Psoas muscle (tissue), 8 donors: ENCODE results near the gene USP46. TPM values are rescaled to one million over a fixed set of nuclear protein-coding genes. Genes with fewer than 3 reads are reported as not detected.

Experiments used
- ATAC-seq, 4 donors: fragments of 200-7000 bp; cut with Tn5 transposase; one replicate each; pipeline ENCODE4 v1.9.1; 2020; ENCODE audit warnings: moderate library complexity in 3 of 4, mild to moderate bottlenecking in 2 of 4
- DNase-seq, 2 donors: peaks; one replicate each; pipeline ENCODE4 v3.0.0-alpha.2; 2020
- H3K27ac ChIP-seq: fragments of 200-600 bp; one replicate; pipeline ENCODE4 v1.8.0; 2022
- H3K27me3 ChIP-seq, 3 donors: fragments of 200-600 bp in 1 of 3; one replicate each; pipeline versions ENCODE4 v1.6.1 to v1.8.0; 2013 to 2022; ENCODE audit warnings: low read length in 2 of 3, mild to moderate bottlenecking in 2 of 3, moderate library complexity in 1 of 3; ENCODE audit not compliant: insufficient read depth in 3 of 3
- H3K36me3 ChIP-seq, 2 donors: fragments of 200-600 bp in 1 of 2; one replicate each; pipeline versions ENCODE4 v1.6.1 to v1.8.0; 2013 to 2022; ENCODE audit warnings: low read depth in 1 of 2, mild to moderate bottlenecking in 1 of 2, moderate library complexity in 1 of 2; ENCODE audit not compliant: insufficient read depth in 1 of 2
- H3K4me1 ChIP-seq: fragments of 200-600 bp; one replicate; pipeline ENCODE4 v1.8.0; 2022
- H3K4me3 ChIP-seq: fragments of 200-600 bp; one replicate; pipeline ENCODE4 v1.8.0; 2022; ENCODE audit warnings: mild to moderate bottlenecking
- H3K9me3 ChIP-seq: fragments of 200-600 bp; one replicate; pipeline ENCODE4 v1.8.0; 2022
- CTCF ChIP-seq: fragments of 200-600 bp; IDR thresholded peaks from one replicate; pipeline ENCODE4 v1.8.0; 2022; ENCODE audit warnings: antibody characterized with exemption
- WGBS, 3 donors: extraction: QIAGEN DNeasy Blood & Tissue Kit; methylation state at CpG; one replicate each; pipeline versions ENCODE4 v1.1.6 to v1.1.7; 2013; 5-methylcytosine and 5-hydroxymethylcytosine counted together
- intact Hi-C, 2 donors: fragments of 100-400 bp; cut with DNase I; formaldehyde crosslinking; loops; one replicate each; pipeline versions ENCODE4 v1.11.0 to v1.14.2; 2022
- polyA plus RNA-seq, 3 donors: library from polyadenylated mRNA; stranded (reverse); fragments of 200-250 nt; gene quantifications; one replicate each; pipeline ENCODE4 v1.2.3, GENCODE V29; 2013
- total RNA-seq, 4 donors: library from RNA; stranded (reverse); fragmentation: NEBNext Ultra II Directional in 2 of 4; extraction: Animal tissue kit (Norgen Biotek cat#: 25700) in 2 of 4; gene quantifications; one replicate each; pipeline versions ENCODE4 v1.2.1 to v1.2.4, GENCODE V29; 2021 to 2023
- donor health status: healthy with polysubstance abuse.
- donor health status: DM: no; HTN: no; CAD: no; lungs with moderate emphysema.
- donor health status: Bipolar disorder and iron deficiency.
- donor health status: healthy.
- donor health status: DM: yes; HTN: yes; CAD: no.
- donor health status: DM: no; HTN: no; CAD: no.
- donor health status: DM: no; HTN: no; CAD: no.
- donor health status: DM: yes; HTN: yes; CAD: no.

Gene USP46
- total and polyA plus RNA-seq, 7 donors = 3.0 to 28.2 (median 13.0) TPM

- WGBS, 3 donors = 80 to 93% (median 93%) methylated on average over 2 of the region's 2 CpGs
- no peak for TF ChIP-seq CTCF
- intact Hi-C loops = no loop called here
- no peak overlapping the region for H3K4me3 ChIP-seq
- ATAC-seq (no peak), DNase-seq (no peak)
- no peaks in the 10 kb centered on the region for H3K9me3 ChIP-seq
- H3K27me3 ChIP-seq = no peaks in the 10 kb centered on the region
- H3K36me3 ChIP-seq = no peaks in the 10 kb centered on the region
- peaks cover 27% of the 10 kb centered on the region for H3K4me1 ChIP-seq
- H3K27ac ChIP-seq = no peak overlapping the region
These were observed 12.4 kb downstream of the USP46 start for GRCh38 chr4:52646741-52647140.

DNA sequence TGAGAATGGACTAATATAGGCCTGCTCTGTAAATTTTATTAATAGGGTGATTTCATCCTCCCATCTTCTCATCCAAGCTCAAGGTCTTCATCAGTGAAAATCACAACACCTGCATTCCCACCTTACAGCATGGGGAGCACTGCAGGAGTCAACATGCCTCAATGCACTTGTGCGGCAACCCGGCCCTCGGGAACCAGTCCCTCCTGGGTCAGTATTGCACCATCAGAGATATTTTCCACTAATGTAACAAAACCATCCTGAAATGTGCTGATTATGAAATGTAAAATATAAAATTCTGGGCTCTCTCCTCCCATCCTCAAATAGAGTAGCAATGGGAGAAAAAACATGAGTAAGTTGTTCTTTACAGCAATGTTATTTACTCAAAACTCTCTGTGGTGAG lies 13.0 kb downstream of the USP46 start:
- Histone ChIP-seq H3K9me3 (no peaks in the 10 kb centered on the region), H3K36me3 (no peaks in the 10 kb centered on the region), H3K27me3 (no peaks in the 10 kb centered on the region), H3K4me3 (no peak overlapping the region), H3K4me1 (peaks cover 34% of the 10 kb centered on the region), H3K27ac (no peak overlapping the region)
- no peak for TF ChIP-seq CTCF
- intact Hi-C loops = no loop called here
- DNase-seq = no peak
- no peak for ATAC-seq
- 90 to 94% (median 91%) methylated on average over 3 of the region's 3 CpGs for WGBS, 3 donors

DNA sequence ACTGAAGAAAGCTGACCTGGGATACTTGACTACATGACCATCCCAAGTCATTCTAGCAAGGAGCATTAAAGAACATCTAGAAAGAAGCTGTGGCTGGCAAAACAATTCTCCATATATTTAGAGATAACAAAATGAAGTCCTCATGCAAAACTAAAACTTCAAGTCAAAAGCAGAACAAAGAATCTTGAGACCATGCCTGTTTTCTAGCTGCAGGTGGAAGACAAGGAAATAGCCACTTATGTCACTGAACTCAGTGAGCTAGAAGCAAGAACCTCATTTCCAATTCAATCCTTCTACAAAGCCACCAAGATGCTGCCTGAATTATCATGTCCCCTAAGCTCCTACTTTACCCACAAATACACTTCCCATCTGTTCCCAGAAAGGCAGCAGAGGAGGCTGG lies 13.8 kb downstream of the USP46 start:
- Histone ChIP-seq H3K36me3 (no peaks in the 10 kb centered on the region), H3K27ac (no peak overlapping the region), H3K4me3 (no peak overlapping the region), H3K27me3 (no peaks in the 10 kb centered on the region), H3K4me1 (peaks cover 41% of the 10 kb centered on the region), H3K9me3 (no peaks in the 10 kb centered on the region)
- ATAC-seq = no peak
- intact Hi-C loops = no loop called here
- no peak for DNase-seq
- no peak for TF ChIP-seq CTCF

DNA sequence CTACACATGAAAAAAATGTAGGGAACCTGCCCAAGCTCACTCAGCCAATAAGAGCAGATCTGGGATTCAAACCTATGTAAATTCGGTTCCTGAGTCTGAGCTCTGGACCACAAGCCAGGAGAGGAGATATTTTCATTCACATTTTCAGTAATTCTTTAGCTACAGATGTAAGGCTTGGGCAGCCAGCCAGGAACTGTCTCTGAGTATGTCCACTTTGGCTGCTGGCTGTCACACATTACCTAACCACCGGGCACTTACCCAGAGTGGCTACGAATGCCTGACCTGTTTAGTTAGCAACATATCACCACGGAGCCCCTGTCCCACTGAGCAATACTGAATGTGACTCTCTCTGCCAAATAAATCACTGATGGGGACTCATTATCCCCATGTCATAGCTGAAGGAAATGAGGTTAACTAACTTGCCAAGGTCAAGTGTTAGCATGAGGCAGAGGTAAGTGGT lies 15.3 kb downstream of the USP46 start:
- intact Hi-C loops = no loop called here
- Histone ChIP-seq H3K36me3 (no peaks in the 10 kb centered on the region), H3K9me3 (no peaks in the 10 kb centered on the region), H3K27me3 (no peaks in the 10 kb centered on the region), H3K27ac (no peak overlapping the region), H3K4me1 (peaks cover 43% of the 10 kb centered on the region), H3K4me3 (no peak overlapping the region)
- WGBS, 3 donors = 8 to 13% (median 10%) methylated on average over 4 of the region's 4 CpGs
- DNase-seq (peak; percentile 78), ATAC-seq (peak; percentile 81 to 97 (median 92))
- TF ChIP-seq CTCF = no peak

DNA sequence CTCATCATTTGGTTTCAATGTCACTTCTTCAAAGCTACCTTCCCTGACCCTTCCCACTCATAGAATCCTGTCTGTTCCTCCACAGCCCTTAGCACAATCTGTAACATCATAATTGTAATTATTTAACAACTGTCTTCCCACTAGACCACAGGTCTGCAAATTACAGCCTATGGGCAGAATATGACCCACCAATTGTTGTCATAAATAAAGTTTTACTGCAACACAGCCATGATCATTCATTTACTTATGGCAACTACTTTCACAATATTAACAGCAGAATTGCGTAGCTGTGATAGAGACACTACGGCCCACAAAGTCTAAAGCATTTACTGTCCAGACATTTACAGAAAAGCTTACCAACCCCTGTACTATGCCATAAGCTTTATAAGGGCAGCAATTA lies 15.9 kb downstream of the USP46 start:
- H3K4me1 ChIP-seq = peaks cover 43% of the 10 kb centered on the region
- 93 to 96% (median 94%) methylated on average over 2 of the region's 2 CpGs for WGBS, 3 donors
- TF ChIP-seq CTCF = no peak
- no peak for DNase-seq
- no peak for ATAC-seq
- H3K27ac ChIP-seq = no peak overlapping the region
- H3K9me3 ChIP-seq = no peaks in the 10 kb centered on the region
- no peaks in the 10 kb centered on the region for H3K27me3 ChIP-seq
- no peak overlapping the region for H3K4me3 ChIP-seq
- H3K36me3 ChIP-seq = no peaks in the 10 kb centered on the region
- intact Hi-C loops = no loop called here
